GM18867 (cell line): ENCODE measurements around the gene SLC25A2.
"Not testable (repeated sequence)": the region's sequence is repeated elsewhere in the genome, so short reads cannot be mapped to it uniquely, and the experiment has no call there.

Experiments used
- ATAC-seq: cut with Tn5 transposase; IDR thresholded peaks from one replicate; pipeline ENCODE4 v1.9.1; 2021; ENCODE audit warnings: mild to moderate bottlenecking, moderate library complexity; ENCODE audit not compliant: unreplicated experiment

The SLC25A2 gene

DNA sequence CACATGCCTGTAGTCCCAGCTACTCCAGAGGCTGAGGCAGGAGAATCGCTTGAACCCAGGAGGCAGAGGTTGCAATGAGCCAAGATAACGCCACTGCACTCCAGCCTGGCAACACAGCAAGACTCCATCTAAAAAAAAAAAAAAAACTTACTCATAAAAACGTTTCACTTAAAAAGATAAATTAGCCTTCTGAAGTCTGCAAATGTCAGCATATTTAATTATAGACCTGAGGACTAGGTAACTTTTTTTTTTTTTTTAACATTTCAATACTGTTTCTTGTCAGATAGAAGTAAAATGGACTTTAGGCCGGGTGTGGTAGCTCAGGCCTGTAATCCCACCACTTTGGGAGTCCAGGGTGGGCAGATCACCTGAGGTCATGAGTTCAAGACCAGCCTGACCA lies 13.1 kb upstream of the SLC25A2 start:
- ATAC-seq, result not testable (repeated sequence)

GRCh38 chr5:141313711-141314110 lies 9.9 kb upstream of the SLC25A2 start:
- ATAC-seq, result no peak

DNA sequence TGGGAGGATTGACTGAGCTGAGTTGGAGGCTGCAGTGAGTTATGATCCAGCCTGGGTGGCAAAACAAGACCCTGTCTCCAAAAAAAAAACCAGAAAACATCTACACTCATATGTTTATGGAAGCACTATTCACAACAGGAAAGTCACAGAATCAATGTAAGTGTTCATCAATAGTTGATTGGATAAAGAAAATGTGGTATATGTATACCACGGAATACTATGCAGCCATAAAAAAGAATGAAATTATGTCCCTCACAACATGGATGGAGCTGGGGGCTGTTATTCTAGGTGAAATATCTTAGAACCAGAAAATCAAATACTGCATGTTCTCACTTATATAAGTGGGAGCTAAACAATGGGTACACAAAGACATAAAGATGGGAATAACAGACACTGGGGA lies 2.8 kb upstream of the SLC25A2 start:
- no peak for ATAC-seq

DNA sequence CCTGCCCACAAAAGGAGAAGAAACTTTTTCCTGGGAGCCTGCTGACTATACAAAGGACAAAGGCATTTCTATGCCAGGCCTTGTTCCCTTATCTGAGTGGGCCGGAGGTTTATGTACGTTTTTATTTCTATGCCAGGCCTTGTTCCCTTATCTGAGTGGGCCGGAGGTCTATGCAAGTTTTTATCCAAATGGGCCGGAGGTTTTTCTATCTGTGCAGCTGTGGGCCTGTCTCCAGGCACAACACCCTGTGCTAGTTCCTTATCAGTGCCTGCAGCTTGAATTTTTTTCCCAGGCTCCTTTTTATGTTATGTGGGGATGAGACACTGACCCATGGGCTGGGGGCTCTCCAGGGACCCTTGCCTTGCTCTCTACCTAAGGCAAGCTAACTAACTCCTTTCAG lies 5.5 kb downstream of the SLC25A2 start:
- no peak for ATAC-seq

- no peak for ATAC-seq
These were observed 30.9 kb downstream of the SLC25A2 start for GRCh38 chr5:141272906-141273305.

DNA sequence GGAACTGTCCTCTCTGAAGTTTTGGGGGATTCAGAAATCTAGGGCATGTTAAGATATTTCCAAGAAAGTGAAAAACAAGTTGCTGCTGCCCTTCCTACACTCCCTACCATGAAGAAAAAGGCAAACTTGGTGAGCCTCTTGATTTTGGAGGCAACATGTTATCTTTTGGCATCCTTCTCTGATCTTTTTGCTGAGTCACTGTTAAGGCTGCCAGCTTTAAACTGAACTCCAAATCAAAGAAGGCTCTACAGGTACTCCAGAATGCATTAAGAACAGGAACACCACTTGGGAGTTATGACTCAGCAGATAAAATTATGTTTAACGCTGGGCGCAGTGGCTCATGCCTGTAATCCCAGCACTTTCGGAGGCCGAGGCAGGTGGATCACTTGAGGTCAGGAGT lies 34.7 kb downstream of the SLC25A2 start:
- ATAC-seq, result no peak

DNA sequence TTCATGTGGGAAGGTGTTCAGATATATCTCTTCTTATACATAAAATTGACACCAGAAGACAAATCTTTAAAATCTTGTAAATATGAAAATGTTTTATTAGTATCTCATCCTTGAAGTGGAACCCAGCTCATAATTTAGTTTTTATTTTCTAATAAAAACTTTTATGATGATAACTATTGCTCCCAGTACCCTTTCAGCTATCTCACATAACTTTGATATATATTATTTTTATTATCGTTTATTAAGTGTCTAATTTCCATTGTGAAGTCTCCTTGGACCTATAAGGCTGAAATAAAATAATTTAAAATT lies 42.7 kb downstream of the SLC25A2 start:
- no peak for ATAC-seq

DNA sequence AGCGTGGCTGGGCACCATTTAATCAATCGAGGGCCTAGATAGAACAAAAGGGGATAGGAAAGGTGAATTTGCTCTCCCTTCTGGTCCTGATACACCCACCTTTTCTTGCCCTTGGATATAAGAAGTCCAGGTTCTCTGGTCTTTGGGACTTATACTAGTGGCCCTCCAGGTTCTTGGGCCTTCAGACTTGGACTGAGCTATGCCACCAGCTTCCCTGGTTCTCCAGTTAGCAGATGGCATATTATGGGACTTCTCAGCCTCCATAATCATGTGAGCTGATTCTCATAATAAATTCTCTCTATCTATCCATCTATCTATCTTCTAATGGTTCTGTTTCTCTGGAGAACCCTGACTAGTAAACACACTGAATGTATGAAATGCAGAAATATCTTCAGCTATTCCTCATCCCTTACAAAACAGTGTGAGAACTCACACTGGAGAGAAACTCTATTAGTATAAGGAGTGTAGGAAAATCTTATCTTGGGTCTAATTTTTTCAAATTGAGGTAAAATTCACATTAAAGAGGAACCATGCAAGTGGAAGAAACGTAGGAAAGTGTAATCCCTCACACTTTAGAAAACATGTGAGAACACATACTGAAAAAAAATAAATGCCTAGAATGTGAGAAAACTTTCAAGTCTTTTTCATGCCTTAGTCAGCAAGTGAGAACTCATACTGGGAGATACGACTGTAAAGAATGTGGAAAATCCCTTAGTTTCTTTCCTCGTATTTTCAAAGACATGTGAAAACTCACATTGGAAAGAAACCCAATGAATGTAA lies 43.2 kb downstream of the SLC25A2 start:
- no peak for ATAC-seq

- ATAC-seq, result no peak
These were observed 44.9 kb downstream of the SLC25A2 start for GRCh38 chr5:141258948-141259347.

- no peak for ATAC-seq
These were observed 45.4 kb downstream of the SLC25A2 start for GRCh38 chr5:141258464-141258863.
